ENCODE results near the gene CPHXL. TPM values are rescaled to one million over a fixed set of nuclear protein-coding genes. Genes with fewer than 3 reads are reported as not detected.

CPHXL gene
- polyA plus RNA-seq, 1 of the 3 experiments (the other 2 are of a cell fraction) = not detected

Small RNA genes within 50 kb of the gene (small RNA-seq; reads per million reads assigned to genes)
- 0 reads per million in 7 experiments for gene RN7SL520P

Other genes starting within 250 kb of the CPHXL start
- gene CHST6, start 231.0 kb downstream of the CPHXL start, polyA plus RNA-seq (2012; rRNA removed) = 0.26 and 0.30 TPM in 2 replicates
- gene CHST5, start 190.4 kb downstream of the CPHXL start, polyA plus RNA-seq (2012; rRNA removed) = 0.18 and 0.49 TPM in 2 replicates
- gene TMEM231, start 170.2 kb downstream of the CPHXL start, polyA plus RNA-seq (2012; rRNA removed) = 18.1 and 30.9 TPM in 2 replicates
- gene GABARAPL2, start 160.1 kb downstream of the CPHXL start, polyA plus RNA-seq (2012; rRNA removed) = 135 and 143 TPM in 2 replicates
- gene ADAT1, start 103.2 kb downstream of the CPHXL start, polyA plus RNA-seq (2012; rRNA removed) = 51.1 and 67.7 TPM in 2 replicates
- 134 and 148 TPM in 2 replicates for gene KARS1, start 78.8 kb downstream of the CPHXL start, polyA plus RNA-seq (2012; rRNA removed)
- gene TERF2IP, start 78.7 kb downstream of the CPHXL start, polyA plus RNA-seq (2012; rRNA removed) = 31.6 and 32.0 TPM in 2 replicates
- not detected in 2 replicates for gene CPHXL2, start 49.5 kb downstream of the CPHXL start, polyA plus RNA-seq (2012; rRNA removed)
- not detected in 2 replicates for gene DUXB, start 25.0 kb downstream of the CPHXL start, polyA plus RNA-seq (2012; rRNA removed)

Data from SK-N-SH (cell line).